PC-3 (cell line): Measurements from ENCODE around the gene KRTAP4-4. TPM values are rescaled to one million over a fixed set of nuclear protein-coding genes. Genes with fewer than 3 reads are reported as not detected.

ENCODE experiments used
- ATAC-seq: fragments of 200-7000 bp; cut with Tn5 transposase; 2 replicates; pipeline ENCODE4 v1.9.1; 2020; ENCODE audit warnings: mild to moderate bottlenecking, moderate library complexity
- BruUV-seq: library from RNA; stranded (reverse); fragments of 400-500 nt; replicated peaks from 2 replicates; lab custom pipeline; 2021; lab: Mats Ljungman, UMichigan
- CTCF ChIA-PET: fragments of 300-600 bp; sonication (Branson Sonifier 250); formaldehyde crosslinking; loops from one replicate; lab custom pipeline; 2022; ENCODE audit warnings: antibody characterized with exemption; lab: Charles Lee
- POLR2A ChIA-PET: fragments of 300-600 bp; sonication (Branson Sonifier 250); formaldehyde crosslinking; loops from one replicate; lab custom pipeline; 2022; ENCODE audit warnings: antibody characterized with exemption; ENCODE audit not compliant: unreplicated experiment; lab: Charles Lee
- DNase-seq: peaks from one replicate; pipeline ENCODE4 v3.0.0-alpha.2; 2015
- H2AFZ ChIP-seq: fragments of 300-600 bp; sonication (generic); 2 replicates; pipeline ENCODE4 v1.6.0; 2016; ENCODE audit warnings: antibody characterized with exemption, low read length
- H3F3A ChIP-seq: fragments of 300-600 bp; sonication (generic); one replicate; pipeline ENCODE4 v1.6.0; 2017; ENCODE audit warnings: antibody characterized with exemption, low read length, control low read depth, mild to moderate bottlenecking; ENCODE audit not compliant: unreplicated experiment
- H3K27ac ChIP-seq: fragments of 300-600 bp; sonication (generic); 2 replicates; pipeline ENCODE4 v1.5.1; 2016; ENCODE audit warnings: mild to moderate bottlenecking, low read length
- H3K27me3 ChIP-seq: fragments of 300-600 bp; sonication (generic); 2 replicates; pipeline ENCODE4 v1.6.1; 2016; ENCODE audit warnings: low read length, mixed read lengths
- H3K36me3 ChIP-seq: fragments of 300-600 bp; sonication (generic); 2 replicates; pipeline ENCODE4 v1.6.1; 2016; ENCODE audit warnings: low read depth, mixed run types, low read length, mixed read lengths
- H3K4me1 ChIP-seq: fragments of 300-600 bp; sonication (generic); 2 replicates; pipeline ENCODE4 v1.5.1; 2016; ENCODE audit warnings: low read length; ENCODE audit not compliant: insufficient read depth
- H3K4me2 ChIP-seq: fragments of 300-600 bp; sonication (generic); 2 replicates; pipeline ENCODE4 v1.6.0; 2016; ENCODE audit warnings: low read length
- H3K4me3 ChIP-seq: fragments of 300-600 bp; sonication (generic); 2 replicates; pipeline ENCODE4 v1.5.1; 2016; ENCODE audit warnings: mild to moderate bottlenecking, low read length, mixed read lengths
- H3K79me2 ChIP-seq: fragments of 300-600 bp; sonication (generic); 2 replicates; pipeline ENCODE4 v1.6.1; 2017; ENCODE audit warnings: low read length, mixed read lengths
- H3K9ac ChIP-seq: fragments of 300-600 bp; sonication (generic); 2 replicates; pipeline ENCODE4 v1.6.0; 2016; ENCODE audit warnings: mild to moderate bottlenecking, low read length
- H3K9me2 ChIP-seq: fragments of 300-600 bp; sonication (generic); replicated peaks from 2 replicates; pipeline ENCODE4 v1.6.1; 2016; ENCODE audit warnings: mixed run types, low read length, mixed read lengths
- H3K9me3 ChIP-seq: fragments of 300-600 bp; sonication (generic); 2 replicates; pipeline ENCODE4 v1.6.1; 2016; ENCODE audit warnings: low read length, mixed read lengths
- H4K20me1 ChIP-seq: fragments of 300-600 bp; sonication (generic); 2 replicates; pipeline ENCODE4 v1.6.1; 2016; ENCODE audit warnings: low read length, mixed read lengths
- EZH2 ChIP-seq: fragments of 300-600 bp; sonication (generic); IDR thresholded peaks from one replicate; pipeline ENCODE4 v1.6.1; 2017; ENCODE audit warnings: antibody characterized with exemption, mild to moderate bottlenecking, low read length; ENCODE audit not compliant: unreplicated experiment
- EZH2phosphoT487 ChIP-seq: fragments of 300-600 bp; sonication (generic); IDR thresholded peaks from 2 replicates; pipeline ENCODE4 v1.6.1; 2018; ENCODE audit warnings: mild to moderate bottlenecking, antibody characterized with exemption, low read length, borderline replicate concordance
- intact Hi-C: fragments of 100-400 bp; cut with micrococcal nuclease; formaldehyde crosslinking; loops from 2 replicates; pipeline ENCODE4 v1.9.0; 2023
- total RNA-seq: library from RNA; depleted of rRNA; stranded (reverse); fragments of >200 nt; gene quantifications from 2 replicates; pipeline ENCODE4 v1.2.3, GENCODE V29; 2014
- TF ChIP-seq, protein P1 (sequence below): fragments of 300-600 bp; sonication (generic); conservative IDR thresholded peaks from 2 replicates; pipeline ENCODE4 v1.5.1; 2017; ENCODE audit warnings: antibody characterized with exemption, low read depth, mild to moderate bottlenecking, low read length

The KRTAP4-4 gene
- total RNA-seq, 1 experiment from 2014 or later = not detected

DNA sequence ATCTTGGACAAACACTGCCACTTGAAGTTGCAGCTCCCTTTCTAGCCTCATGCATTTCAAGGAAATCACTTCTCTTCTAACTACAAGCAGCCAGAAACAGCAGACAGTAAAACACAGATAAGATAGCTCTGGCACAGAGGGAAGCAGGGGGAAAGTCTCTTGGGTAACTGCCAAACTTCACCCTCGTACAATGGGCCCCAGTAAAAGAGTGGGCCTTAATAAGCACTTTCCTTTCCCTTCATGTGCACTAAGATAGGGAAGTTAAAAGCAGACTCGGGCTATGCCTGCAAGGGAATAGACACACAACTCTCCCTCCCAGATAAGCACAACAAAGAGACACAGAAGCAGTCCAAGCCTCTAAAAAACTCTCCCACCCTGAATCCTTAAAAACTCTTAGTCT is 6.7 kb downstream of the KRTAP4-4 start:
- ChIA-PET CTCF (no interaction called here), POLR2A (no interaction called here)
- H3K4me3 ChIP-seq = no peak overlapping the region
- H3K9me2 ChIP-seq = no peaks in the 10 kb centered on the region
- no peaks in the 10 kb centered on the region for H3F3A ChIP-seq
- H3K9ac ChIP-seq = no peak overlapping the region
- no peak overlapping the region for H2AFZ ChIP-seq
- no peaks in the 10 kb centered on the region; the same call in 1 of the 2 replicates for H3K4me1 ChIP-seq
- DNase-seq = no peak
- no peak overlapping the region for H3K27ac ChIP-seq
- H4K20me1 ChIP-seq = no peaks in the 10 kb centered on the region
- no peaks in the 10 kb centered on the region for H3K9me3 ChIP-seq
- no peak overlapping the region for H3K4me2 ChIP-seq
- no peak for ATAC-seq
- intact Hi-C loops = no loop called here
- no peaks in the 10 kb centered on the region for H3K79me2 ChIP-seq
- no peaks in the 10 kb centered on the region for H3K36me3 ChIP-seq
- BruUV-seq = no TSS peak
- H3K27me3 ChIP-seq = no peaks in the 10 kb centered on the region
- TF ChIP-seq EZH2phosphoT487 = no peak
- TF ChIP-seq, protein P1, sequence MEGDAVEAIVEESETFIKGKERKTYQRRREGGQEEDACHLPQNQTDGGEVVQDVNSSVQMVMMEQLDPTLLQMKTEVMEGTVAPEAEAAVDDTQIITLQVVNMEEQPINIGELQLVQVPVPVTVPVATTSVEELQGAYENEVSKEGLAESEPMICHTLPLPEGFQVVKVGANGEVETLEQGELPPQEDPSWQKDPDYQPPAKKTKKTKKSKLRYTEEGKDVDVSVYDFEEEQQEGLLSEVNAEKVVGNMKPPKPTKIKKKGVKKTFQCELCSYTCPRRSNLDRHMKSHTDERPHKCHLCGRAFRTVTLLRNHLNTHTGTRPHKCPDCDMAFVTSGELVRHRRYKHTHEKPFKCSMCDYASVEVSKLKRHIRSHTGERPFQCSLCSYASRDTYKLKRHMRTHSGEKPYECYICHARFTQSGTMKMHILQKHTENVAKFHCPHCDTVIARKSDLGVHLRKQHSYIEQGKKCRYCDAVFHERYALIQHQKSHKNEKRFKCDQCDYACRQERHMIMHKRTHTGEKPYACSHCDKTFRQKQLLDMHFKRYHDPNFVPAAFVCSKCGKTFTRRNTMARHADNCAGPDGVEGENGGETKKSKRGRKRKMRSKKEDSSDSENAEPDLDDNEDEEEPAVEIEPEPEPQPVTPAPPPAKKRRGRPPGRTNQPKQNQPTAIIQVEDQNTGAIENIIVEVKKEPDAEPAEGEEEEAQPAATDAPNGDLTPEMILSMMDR = no peak
- TF ChIP-seq EZH2 = no peak

DNA sequence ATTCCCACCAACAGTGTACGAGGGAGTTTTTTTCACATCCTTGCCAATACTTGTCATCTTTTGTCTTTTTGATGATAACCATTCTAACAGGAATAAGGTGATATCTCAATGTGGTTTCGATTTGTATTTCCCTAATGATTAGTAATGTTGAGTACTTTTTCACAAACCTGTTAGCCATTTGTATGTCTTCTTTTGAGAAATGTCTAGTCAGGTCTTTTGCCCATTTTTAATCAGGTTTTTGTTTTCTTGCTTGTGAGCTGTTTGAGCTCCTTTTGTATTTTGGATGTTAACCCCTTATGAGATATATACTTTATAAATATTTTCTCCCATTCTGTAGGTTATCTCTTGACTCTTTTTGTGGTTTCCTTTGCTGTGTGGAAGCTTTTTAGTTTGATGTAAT is 9.0 kb downstream of the KRTAP4-4 start:
- CTCF ChIA-PET = no interaction called here
- Histone ChIP-seq H3K4me1 (no peaks in the 10 kb centered on the region; the same call in 1 of the 2 replicates), H3K27ac (no peak overlapping the region), H3K4me2 (no peak overlapping the region), H3K79me2 (no peaks in the 10 kb centered on the region), H3K36me3 (no peaks in the 10 kb centered on the region), H3K9me2 (no peaks in the 10 kb centered on the region), H3K4me3 (no peak overlapping the region), H4K20me1 (no peaks in the 10 kb centered on the region), H3K27me3 (no peaks in the 10 kb centered on the region), H3K9me3 (no peaks in the 10 kb centered on the region), H3K9ac (no peak overlapping the region), H3F3A (no peaks in the 10 kb centered on the region), H2AFZ (no peak overlapping the region)
- POLR2A ChIA-PET = no interaction called here
- TF ChIP-seq, protein P1 = no peak
- no peak for TF ChIP-seq EZH2
- no peak for TF ChIP-seq EZH2phosphoT487
- intact Hi-C loops = no loop called here
- ATAC-seq (no peak), DNase-seq (no peak)
- BruUV-seq = no TSS peak

DNA sequence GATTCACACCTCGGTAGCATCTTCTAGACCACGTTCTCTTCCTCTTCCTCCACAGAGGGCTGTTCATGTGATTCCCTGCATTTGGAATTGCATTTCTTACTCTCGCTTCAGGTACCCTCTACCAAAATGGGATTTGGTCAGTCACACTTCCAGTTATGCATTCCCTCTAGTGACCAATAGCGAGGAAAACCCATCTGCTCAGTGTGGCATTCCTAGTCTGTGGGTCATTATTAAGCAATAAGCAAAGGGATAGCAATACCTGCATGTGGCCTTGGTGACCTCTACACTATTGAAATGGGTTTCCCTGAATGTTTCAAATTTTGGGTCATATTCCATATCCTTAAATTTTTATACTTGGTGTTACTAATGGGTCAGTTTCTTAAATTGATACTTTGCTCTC is 10.5 kb downstream of the KRTAP4-4 start:
- no peaks in the 10 kb centered on the region for H3K27me3 ChIP-seq
- H3K9ac ChIP-seq = no peak overlapping the region
- no peaks in the 10 kb centered on the region for H4K20me1 ChIP-seq
- no peak overlapping the region for H3K4me3 ChIP-seq
- H3K4me2 ChIP-seq = no peak overlapping the region
- H3K4me1 ChIP-seq = no peaks in the 10 kb centered on the region; the same call in 1 of the 2 replicates
- no TSS peak for BruUV-seq
- CTCF ChIA-PET = no interaction called here
- no peaks in the 10 kb centered on the region for H3K9me3 ChIP-seq
- TF ChIP-seq, protein P1 = no peak
- TF ChIP-seq EZH2 (no peak), EZH2phosphoT487 (no peak)
- no peak overlapping the region for H2AFZ ChIP-seq
- no peak for DNase-seq
- no peaks in the 10 kb centered on the region for H3K79me2 ChIP-seq
- intact Hi-C loops = no loop called here
- H3K27ac ChIP-seq = no peak overlapping the region
- H3K9me2 ChIP-seq = no peaks in the 10 kb centered on the region
- H3K36me3 ChIP-seq = no peaks in the 10 kb centered on the region
- ATAC-seq = no peak
- H3F3A ChIP-seq = no peaks in the 10 kb centered on the region
- POLR2A ChIA-PET = interaction anchor here (0.6 kb wide), 1 partner anchor 46 kb away, joined by 3 read pairs; no protein-coding TSS in a partner anchor
